ENCODE data around the gene CACNB2.
"Not testable (repeated sequence)": the region's sequence is repeated elsewhere in the genome, so short reads cannot be mapped to it uniquely, and the experiment has no call there.

Gene CACNB2

GRCh38 chr10:18164748-18165361 lies 24.6 kb downstream of the CACNB2 start:
- Histone ChIP-seq H3K36me3 (ENCODE audit: control insufficient read depth, insufficient read depth, low read length) (no peaks in the 10 kb centered on the region), H3K4me3 (ENCODE audit: low read depth, low read length) (no peak overlapping the region), H3K4me1 (ENCODE audit: control insufficient read depth, insufficient read depth, low read length) (no peaks in the 10 kb centered on the region), H3K27ac (ENCODE audit: low read depth, low read length) (no peak overlapping the region), H3K9ac (ENCODE audit: low read depth, low read length) (no peak overlapping the region), H3K27me3 (ENCODE audit: control insufficient read depth, insufficient read depth, low read length) (no peaks in the 10 kb centered on the region), H3K9me3 (ENCODE audit: control insufficient read depth, insufficient read depth, low read length) (no peaks in the 10 kb centered on the region)

- no peaks in the 10 kb centered on the region for H3K36me3 ChIP-seq (ENCODE audit: control insufficient read depth, insufficient read depth, low read length)
- H3K27ac ChIP-seq (ENCODE audit: low read depth, low read length) = no peak overlapping the region
- no peaks in the 10 kb centered on the region for H3K9me3 ChIP-seq (ENCODE audit: control insufficient read depth, insufficient read depth, low read length)
- no peak overlapping the region for H3K4me3 ChIP-seq (ENCODE audit: low read depth, low read length)
- H3K4me1 ChIP-seq (ENCODE audit: control insufficient read depth, insufficient read depth, low read length) = no peaks in the 10 kb centered on the region
- H3K9ac ChIP-seq (ENCODE audit: low read depth, low read length) = no peak overlapping the region
- H3K27me3 ChIP-seq (ENCODE audit: control insufficient read depth, insufficient read depth, low read length) = no peaks in the 10 kb centered on the region
These were observed 38.7 kb downstream of the CACNB2 start for GRCh38 chr10:18178854-18179483.

DNA sequence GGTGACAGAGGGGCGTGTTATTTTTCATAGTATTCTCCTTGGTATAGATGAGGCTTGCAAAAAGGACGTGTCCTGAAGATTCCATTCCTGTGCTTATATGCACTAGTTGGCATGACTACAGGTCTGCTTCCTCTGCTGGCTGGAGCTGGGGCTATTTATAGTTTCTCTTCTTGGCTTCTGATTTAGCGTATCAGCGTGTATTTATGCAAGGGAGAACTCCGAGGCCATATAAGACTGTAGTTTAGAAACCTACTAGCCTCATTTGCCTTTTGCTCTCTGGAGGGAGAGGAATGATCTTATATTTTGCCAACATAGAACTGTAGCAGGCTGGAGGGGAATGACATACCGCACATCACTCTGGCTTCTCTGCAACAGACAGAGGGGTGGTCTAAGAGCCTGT lies 39.7 kb downstream of the CACNB2 start:
- H3K27ac ChIP-seq (ENCODE audit: low read depth, low read length) = no peak overlapping the region
- H3K9me3 ChIP-seq (ENCODE audit: control insufficient read depth, insufficient read depth, low read length) = no peaks in the 10 kb centered on the region
- no peak overlapping the region for H3K9ac ChIP-seq (ENCODE audit: low read depth, low read length)

GRCh38 chr10:18181382-18181781 lies 41.2 kb downstream of the CACNB2 start:
- not testable (repeated sequence) for H3K4me1 ChIP-seq (ENCODE audit: control insufficient read depth, insufficient read depth, low read length); H3K9me3 ChIP-seq (ENCODE audit: control insufficient read depth, insufficient read depth, low read length); H3K36me3 ChIP-seq (ENCODE audit: control insufficient read depth, insufficient read depth, low read length); H3K9ac ChIP-seq (ENCODE audit: low read depth, low read length); H3K27ac ChIP-seq (ENCODE audit: low read depth, low read length); H3K4me3 ChIP-seq (ENCODE audit: low read depth, low read length); H3K27me3 ChIP-seq (ENCODE audit: control insufficient read depth, insufficient read depth, low read length)

More for the DNA sequence above, 39.7 kb downstream of the CACNB2 start:
- Histone ChIP-seq H3K4me3 (ENCODE audit: low read depth, low read length) (no peak overlapping the region), H3K27me3 (ENCODE audit: control insufficient read depth, insufficient read depth, low read length) (no peaks in the 10 kb centered on the region), H3K36me3 (ENCODE audit: control insufficient read depth, insufficient read depth, low read length) (no peaks in the 10 kb centered on the region), H3K4me1 (ENCODE audit: control insufficient read depth, insufficient read depth, low read length) (no peaks in the 10 kb centered on the region)

GRCh38 chr10:18185621-18186020 lies 45.4 kb downstream of the CACNB2 start:
- no peak overlapping the region for H3K27ac ChIP-seq (ENCODE audit: low read depth, low read length)
- H3K9me3 ChIP-seq (ENCODE audit: control insufficient read depth, insufficient read depth, low read length) = no peaks in the 10 kb centered on the region
- H3K36me3 ChIP-seq (ENCODE audit: control insufficient read depth, insufficient read depth, low read length) = no peaks in the 10 kb centered on the region
- H3K27me3 ChIP-seq (ENCODE audit: control insufficient read depth, insufficient read depth, low read length) = no peaks in the 10 kb centered on the region
- H3K9ac ChIP-seq (ENCODE audit: low read depth, low read length) = no peak overlapping the region
- H3K4me3 ChIP-seq (ENCODE audit: low read depth, low read length) = no peak overlapping the region
- H3K4me1 ChIP-seq (ENCODE audit: control insufficient read depth, insufficient read depth, low read length) = no peaks in the 10 kb centered on the region

GRCh38 chr10:18190840-18191239 lies 50.6 kb downstream of the CACNB2 start:
- Histone ChIP-seq H3K9ac (ENCODE audit: low read depth, low read length) (no peak overlapping the region), H3K27ac (ENCODE audit: low read depth, low read length) (no peak overlapping the region), H3K4me1 (ENCODE audit: control insufficient read depth, insufficient read depth, low read length) (no peaks in the 10 kb centered on the region), H3K4me3 (ENCODE audit: low read depth, low read length) (no peak overlapping the region), H3K9me3 (ENCODE audit: control insufficient read depth, insufficient read depth, low read length) (no peaks in the 10 kb centered on the region), H3K27me3 (ENCODE audit: control insufficient read depth, insufficient read depth, low read length) (no peaks in the 10 kb centered on the region), H3K36me3 (ENCODE audit: control insufficient read depth, insufficient read depth, low read length) (no peaks in the 10 kb centered on the region)

GRCh38 chr10:18194634-18195033 lies 54.4 kb downstream of the CACNB2 start:
- no peak overlapping the region for H3K9ac ChIP-seq (ENCODE audit: low read depth, low read length)
- H3K27me3 ChIP-seq (ENCODE audit: control insufficient read depth, insufficient read depth, low read length) = no peaks in the 10 kb centered on the region
- no peaks in the 10 kb centered on the region for H3K9me3 ChIP-seq (ENCODE audit: control insufficient read depth, insufficient read depth, low read length)
- H3K27ac ChIP-seq (ENCODE audit: low read depth, low read length) = no peak overlapping the region
- no peak overlapping the region for H3K4me3 ChIP-seq (ENCODE audit: low read depth, low read length)
- H3K36me3 ChIP-seq (ENCODE audit: control insufficient read depth, insufficient read depth, low read length) = no peaks in the 10 kb centered on the region
- peaks cover 6% of the 10 kb centered on the region for H3K4me1 ChIP-seq (ENCODE audit: control insufficient read depth, insufficient read depth, low read length)

DNA sequence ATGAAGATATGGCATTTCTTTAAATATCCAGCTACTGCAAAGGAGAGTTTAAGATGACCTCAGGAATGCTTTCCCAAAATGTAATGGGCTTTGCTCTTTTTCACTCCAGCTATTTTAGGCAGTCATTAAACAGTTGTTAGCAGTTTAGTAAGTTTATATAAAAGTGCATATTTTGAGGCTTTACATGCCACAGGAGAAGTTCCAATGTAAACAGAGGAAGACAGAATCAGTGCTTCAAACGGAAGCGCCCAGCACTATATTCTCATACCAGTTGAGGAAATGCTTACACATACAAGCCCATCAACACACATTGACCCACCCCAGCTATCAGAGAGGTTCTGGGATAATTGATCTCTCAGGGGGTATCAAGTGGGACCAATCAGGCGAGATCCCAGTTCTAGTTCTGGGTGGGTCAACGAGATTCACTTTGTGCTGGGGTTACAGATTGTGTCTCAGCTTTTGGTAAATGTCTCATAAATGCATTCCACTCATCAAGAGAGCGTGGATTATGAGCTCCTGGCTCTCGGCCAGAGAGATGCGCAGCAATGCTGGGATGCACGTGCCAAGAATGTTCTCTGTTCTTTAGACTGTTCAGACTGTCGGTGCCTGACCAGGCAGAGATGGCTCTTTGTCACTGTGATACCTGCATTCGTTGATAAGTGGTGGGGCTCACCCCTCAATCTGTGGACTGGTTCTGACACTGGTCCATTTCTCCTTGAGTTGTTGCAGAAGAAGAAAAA lies 55.0 kb downstream of the CACNB2 start:
- H3K27ac ChIP-seq (ENCODE audit: low read depth, low read length) = no peak overlapping the region
- H3K9ac ChIP-seq (ENCODE audit: low read depth, low read length) = no peak overlapping the region
- no peaks in the 10 kb centered on the region for H3K9me3 ChIP-seq (ENCODE audit: control insufficient read depth, insufficient read depth, low read length)
- H3K4me3 ChIP-seq (ENCODE audit: low read depth, low read length) = no peak overlapping the region
- peaks cover 6% of the 10 kb centered on the region for H3K4me1 ChIP-seq (ENCODE audit: control insufficient read depth, insufficient read depth, low read length)
- no peaks in the 10 kb centered on the region for H3K27me3 ChIP-seq (ENCODE audit: control insufficient read depth, insufficient read depth, low read length)
- H3K36me3 ChIP-seq (ENCODE audit: control insufficient read depth, insufficient read depth, low read length) = no peaks in the 10 kb centered on the region

- Histone ChIP-seq H3K9me3 (ENCODE audit: control insufficient read depth, insufficient read depth, low read length) (no peaks in the 10 kb centered on the region), H3K36me3 (ENCODE audit: control insufficient read depth, insufficient read depth, low read length) (no peaks in the 10 kb centered on the region), H3K27ac (ENCODE audit: low read depth, low read length) (peak overlapping the region; percentile 84), H3K4me1 (ENCODE audit: control insufficient read depth, insufficient read depth, low read length) (peaks cover 6% of the 10 kb centered on the region), H3K9ac (ENCODE audit: low read depth, low read length) (no peak overlapping the region), H3K27me3 (ENCODE audit: control insufficient read depth, insufficient read depth, low read length) (no peaks in the 10 kb centered on the region), H3K4me3 (ENCODE audit: low read depth, low read length) (no peak overlapping the region)
These were observed 56.8 kb downstream of the CACNB2 start for GRCh38 chr10:18196806-18197550.

GRCh38 chr10:18197706-18198105 lies 57.5 kb downstream of the CACNB2 start:
- Histone ChIP-seq H3K4me1 (ENCODE audit: control insufficient read depth, insufficient read depth, low read length) (peaks cover 6% of the 10 kb centered on the region), H3K9me3 (ENCODE audit: control insufficient read depth, insufficient read depth, low read length) (no peaks in the 10 kb centered on the region), H3K4me3 (ENCODE audit: low read depth, low read length) (no peak overlapping the region), H3K9ac (ENCODE audit: low read depth, low read length) (no peak overlapping the region), H3K36me3 (ENCODE audit: control insufficient read depth, insufficient read depth, low read length) (no peaks in the 10 kb centered on the region), H3K27me3 (ENCODE audit: control insufficient read depth, insufficient read depth, low read length) (no peaks in the 10 kb centered on the region), H3K27ac (ENCODE audit: low read depth, low read length) (peak overlapping the region; percentile 84)

DNA sequence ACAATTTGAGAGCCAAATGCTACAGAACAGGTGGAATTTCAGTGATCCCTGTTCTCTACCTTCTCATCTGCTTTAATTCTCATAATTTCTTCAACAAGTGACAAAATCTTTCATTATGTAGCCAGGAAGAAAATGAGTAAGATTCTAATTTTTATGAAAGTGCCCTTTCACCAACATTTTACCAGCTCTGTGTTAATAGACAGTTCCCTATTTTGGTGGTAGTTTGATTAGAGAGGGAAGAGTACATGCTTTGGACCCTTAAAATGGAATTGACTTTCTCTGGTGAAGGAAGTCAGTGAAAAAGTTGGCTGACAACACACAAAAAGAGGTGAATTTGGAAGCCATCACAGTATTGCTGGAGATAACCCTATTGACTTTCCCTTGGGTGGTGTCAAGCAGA lies 61.7 kb downstream of the CACNB2 start:
- H3K27me3 ChIP-seq (ENCODE audit: control insufficient read depth, insufficient read depth, low read length) = no peaks in the 10 kb centered on the region
- H3K9me3 ChIP-seq (ENCODE audit: control insufficient read depth, insufficient read depth, low read length) = no peaks in the 10 kb centered on the region
- peaks cover 6% of the 10 kb centered on the region for H3K4me1 ChIP-seq (ENCODE audit: control insufficient read depth, insufficient read depth, low read length)
- H3K36me3 ChIP-seq (ENCODE audit: control insufficient read depth, insufficient read depth, low read length) = no peaks in the 10 kb centered on the region
- H3K27ac ChIP-seq (ENCODE audit: low read depth, low read length) = no peak overlapping the region
- H3K4me3 ChIP-seq (ENCODE audit: low read depth, low read length) = no peak overlapping the region
- H3K9ac ChIP-seq (ENCODE audit: low read depth, low read length) = no peak overlapping the region
